ENCODE data around the gene BABAM2. TPM values are rescaled to one million over a fixed set of nuclear protein-coding genes. Genes with fewer than 3 reads are reported as not detected.

Gene BABAM2
- total RNA-seq, 4 donors from 2014 or later = 33.2 to 70.3 (median 38.6) TPM

DNA sequence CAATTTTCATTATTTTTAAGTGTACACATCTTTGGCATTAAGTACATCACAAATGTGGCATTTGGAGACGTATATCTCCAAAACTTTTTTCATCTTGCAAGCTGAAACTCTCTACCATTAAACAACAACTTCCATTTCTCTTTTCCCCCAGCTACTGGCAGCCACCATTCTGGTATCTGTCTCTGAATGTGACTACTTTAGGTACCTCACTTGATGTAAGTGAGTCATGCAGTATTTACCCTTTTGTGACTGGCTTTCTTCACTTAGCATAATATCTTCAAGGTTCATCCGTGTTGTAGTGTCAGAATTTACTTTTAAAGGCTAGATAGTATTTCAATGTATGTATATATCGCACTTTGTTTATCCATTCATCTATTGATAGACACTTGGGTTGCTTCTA, 17.0 kb downstream of the BABAM2 start:
- Histone ChIP-seq H3K9me3 (no peaks in the 10 kb centered on the region), H3K27ac (no peak overlapping the region), H3K4me3 (replicated peaks in 1 of 3) (no peak overlapping the region), H3K27me3 (no peaks in the 10 kb centered on the region), H3K4me1 (peaks cover 0 to 6% of the 10 kb centered on the region in 2 donors), H3K36me3 (no peaks in the 10 kb centered on the region)
- 63 to 64% methylated on average over 3 of the region's 3 CpGs for WGBS, 2 donors
- intact Hi-C loops (cut with DNase I) = no loop called here
- TF ChIP-seq, protein P1, sequence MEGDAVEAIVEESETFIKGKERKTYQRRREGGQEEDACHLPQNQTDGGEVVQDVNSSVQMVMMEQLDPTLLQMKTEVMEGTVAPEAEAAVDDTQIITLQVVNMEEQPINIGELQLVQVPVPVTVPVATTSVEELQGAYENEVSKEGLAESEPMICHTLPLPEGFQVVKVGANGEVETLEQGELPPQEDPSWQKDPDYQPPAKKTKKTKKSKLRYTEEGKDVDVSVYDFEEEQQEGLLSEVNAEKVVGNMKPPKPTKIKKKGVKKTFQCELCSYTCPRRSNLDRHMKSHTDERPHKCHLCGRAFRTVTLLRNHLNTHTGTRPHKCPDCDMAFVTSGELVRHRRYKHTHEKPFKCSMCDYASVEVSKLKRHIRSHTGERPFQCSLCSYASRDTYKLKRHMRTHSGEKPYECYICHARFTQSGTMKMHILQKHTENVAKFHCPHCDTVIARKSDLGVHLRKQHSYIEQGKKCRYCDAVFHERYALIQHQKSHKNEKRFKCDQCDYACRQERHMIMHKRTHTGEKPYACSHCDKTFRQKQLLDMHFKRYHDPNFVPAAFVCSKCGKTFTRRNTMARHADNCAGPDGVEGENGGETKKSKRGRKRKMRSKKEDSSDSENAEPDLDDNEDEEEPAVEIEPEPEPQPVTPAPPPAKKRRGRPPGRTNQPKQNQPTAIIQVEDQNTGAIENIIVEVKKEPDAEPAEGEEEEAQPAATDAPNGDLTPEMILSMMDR (IDR thresholded peaks at IDR 0.05) = no peak
- no peak for TF ChIP-seq POLR2A (IDR thresholded peaks at IDR 0.05)
- no peak for DNase-seq

DNA sequence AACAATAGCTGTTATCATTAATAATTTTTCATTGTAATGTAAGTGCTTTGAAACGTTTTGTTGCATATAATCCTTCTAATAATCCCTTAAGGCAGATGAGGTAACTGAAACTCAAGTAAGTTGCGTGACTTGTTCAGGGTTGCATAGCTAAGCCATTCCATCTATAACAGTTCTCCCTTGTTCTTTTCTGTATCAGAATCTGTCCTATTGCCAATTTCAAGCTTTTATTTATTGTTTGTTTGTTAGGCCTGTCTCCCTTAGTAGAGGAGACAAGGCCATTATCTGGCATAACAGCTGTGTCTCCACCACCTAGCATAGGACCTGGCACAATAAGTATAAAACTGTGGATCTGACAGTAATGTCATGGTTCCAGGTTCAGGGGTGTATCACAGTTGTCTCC, 19.4 kb downstream of the BABAM2 start:
- Histone ChIP-seq H3K27ac (no peak overlapping the region), H3K4me1 (peaks cover 3 to 16% of the 10 kb centered on the region in 2 donors), H3K9me3 (no peaks in the 10 kb centered on the region), H3K27me3 (no peaks in the 10 kb centered on the region), H3K4me3 (replicated peaks in 1 of 3) (no peak overlapping the region), H3K36me3 (no peaks in the 10 kb centered on the region)
- WGBS, 2 donors = 87% methylated on average over 2 of the region's 2 CpGs
- DNase-seq = no peak
- intact Hi-C loops (cut with DNase I) = no loop called here
- no peak for TF ChIP-seq POLR2A (IDR thresholded peaks at IDR 0.05)
- TF ChIP-seq, protein P1 (IDR thresholded peaks at IDR 0.05) = no peak

DNA sequence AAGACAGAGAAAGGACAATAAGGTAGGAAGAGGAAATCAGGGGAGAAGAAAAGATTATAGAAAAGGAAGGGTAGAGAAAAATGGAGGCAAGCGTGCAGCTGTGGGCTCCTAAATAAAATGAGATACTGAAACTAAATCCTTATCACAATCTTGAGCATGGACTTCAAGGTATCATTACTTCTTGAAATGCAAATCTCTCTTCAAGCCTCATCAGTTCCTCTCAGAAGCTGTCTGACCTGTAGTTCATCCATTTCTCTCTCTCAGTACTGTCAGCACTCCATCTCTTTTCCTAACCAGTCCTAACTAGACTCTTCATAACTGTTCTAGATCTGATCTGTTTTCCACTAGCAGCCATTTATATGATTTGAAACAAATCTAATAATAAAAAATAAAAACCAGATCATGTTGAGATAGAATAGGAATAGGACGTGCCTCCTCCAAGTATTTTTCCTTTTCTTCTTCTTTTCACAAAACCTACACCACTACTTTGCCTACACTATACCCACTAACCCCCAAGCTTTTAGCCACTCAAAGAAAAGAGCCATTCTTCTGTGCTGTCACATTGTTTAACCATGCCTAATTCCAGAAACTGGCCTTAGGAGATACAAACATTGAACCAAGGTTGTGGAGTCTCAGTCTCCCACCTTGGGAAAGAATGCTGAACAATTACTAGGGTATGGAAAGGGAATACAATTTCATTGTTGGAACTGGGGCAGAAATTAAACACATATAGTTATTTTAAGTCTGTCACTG, 21.1 kb downstream of the BABAM2 start:
- no peak for DNase-seq
- Histone ChIP-seq H3K27me3 (no peaks in the 10 kb centered on the region), H3K4me1 (peaks cover 9 to 27% of the 10 kb centered on the region in 2 donors), H3K27ac (no peak overlapping the region), H3K9me3 (no peaks in the 10 kb centered on the region), H3K4me3 (replicated peaks in 1 of 3) (no peak overlapping the region), H3K36me3 (no peaks in the 10 kb centered on the region)
- TF ChIP-seq, protein P1 (IDR thresholded peaks at IDR 0.05) = no peak
- no peak for TF ChIP-seq POLR2A (IDR thresholded peaks at IDR 0.05)
- intact Hi-C loops (cut with DNase I) = no loop called here
- 98% methylated on average over 2 of the region's 2 CpGs for WGBS, 2 donors

DNA sequence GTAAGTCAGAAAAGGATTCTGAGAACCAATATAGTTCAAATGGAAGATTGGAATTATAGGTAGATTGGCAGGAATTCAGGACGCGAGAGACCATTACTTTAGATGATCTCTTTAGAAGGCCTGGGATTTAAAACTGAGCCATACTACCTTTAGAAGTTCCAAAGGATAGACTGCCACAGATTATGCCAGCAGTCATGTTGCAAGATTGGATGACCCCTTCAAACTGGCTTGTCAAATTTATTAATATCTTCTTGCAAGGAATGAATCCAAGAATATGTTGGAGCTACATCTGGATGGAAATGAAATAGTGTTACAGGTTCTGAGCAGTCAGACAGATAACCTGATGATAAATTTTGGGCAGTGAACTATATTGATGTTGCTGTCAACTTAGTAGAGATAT, 22.0 kb downstream of the BABAM2 start:
- Histone ChIP-seq H3K27me3 (no peaks in the 10 kb centered on the region), H3K27ac (no peak overlapping the region), H3K4me3 (replicated peaks in 1 of 3) (no peak overlapping the region), H3K4me1 (peaks cover 9 to 27% of the 10 kb centered on the region in 2 donors), H3K36me3 (no peaks in the 10 kb centered on the region), H3K9me3 (no peaks in the 10 kb centered on the region)
- no peak for TF ChIP-seq POLR2A (IDR thresholded peaks at IDR 0.05)
- TF ChIP-seq, protein P1 (IDR thresholded peaks at IDR 0.05) = no peak
- intact Hi-C loops (cut with DNase I) = no loop called here
- WGBS, 2 donors = 96 to 97% methylated on average over 2 of the region's 2 CpGs
- DNase-seq = no peak

DNA sequence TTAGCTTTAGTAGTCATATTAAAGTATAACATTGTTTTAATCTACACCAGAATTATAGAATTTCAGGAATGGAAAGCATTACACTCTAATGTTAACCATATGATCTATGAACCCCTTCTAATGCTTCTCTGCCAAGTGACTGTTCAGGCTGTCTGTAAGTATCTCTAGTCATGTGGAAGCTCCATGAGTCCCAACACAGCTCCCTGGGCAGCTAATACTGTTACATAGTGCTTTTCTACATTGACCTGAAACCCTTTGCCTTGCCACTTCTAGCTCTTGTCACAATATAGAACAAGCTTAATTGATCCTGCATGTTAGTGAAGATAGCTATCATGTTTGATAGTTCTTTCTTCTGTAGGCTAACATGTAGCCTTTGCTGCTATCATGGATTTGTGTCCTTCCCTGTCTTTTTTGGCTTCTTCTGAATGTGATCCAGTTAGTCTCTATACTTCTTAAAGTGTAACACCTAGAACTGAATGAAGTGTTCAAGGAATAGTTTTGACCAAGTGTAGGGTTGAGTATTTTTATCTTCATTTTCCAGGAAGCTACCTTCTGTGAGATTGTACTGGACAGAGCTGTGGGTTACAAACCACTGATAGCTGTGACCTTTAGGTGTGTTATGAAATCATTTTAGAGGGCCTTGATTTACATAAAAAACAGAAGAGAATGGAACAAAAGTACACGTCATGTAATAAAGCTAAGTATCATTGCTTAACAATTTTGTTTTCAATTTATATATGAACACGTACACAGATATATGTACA, 23.7 kb downstream of the BABAM2 start:
- Histone ChIP-seq H3K36me3 (no peaks in the 10 kb centered on the region), H3K9me3 (no peaks in the 10 kb centered on the region), H3K27me3 (no peaks in the 10 kb centered on the region), H3K27ac (peak overlapping the region in 2 of 3 donors; percentile 31 to 66), H3K4me1 (peaks cover 9 to 27% of the 10 kb centered on the region in 2 donors), H3K4me3 (replicated peaks in 1 of 3) (no peak overlapping the region)
- intact Hi-C loops (cut with DNase I) = no loop called here
- no peak for DNase-seq
- TF ChIP-seq POLR2A (IDR thresholded peaks at IDR 0.05) = no peak
- TF ChIP-seq, protein P1 (IDR thresholded peaks at IDR 0.05) = no peak
- WGBS, 2 donors = 97% methylated on average over 2 of the region's 2 CpGs

Data from thyroid gland (tissue), 4 donors.